NCI-H146 treated with DMSO at 0.1 percent for 48 hours (cell line): ENCODE measurements around the gene PPP1R1B.

Experiments
- DNase-seq: peaks from one replicate; lab custom pipeline; 2025; ENCODE audit not compliant: unreplicated experiment; lab: John Stamatoyannopoulos, UW

Gene PPP1R1B

DNA sequence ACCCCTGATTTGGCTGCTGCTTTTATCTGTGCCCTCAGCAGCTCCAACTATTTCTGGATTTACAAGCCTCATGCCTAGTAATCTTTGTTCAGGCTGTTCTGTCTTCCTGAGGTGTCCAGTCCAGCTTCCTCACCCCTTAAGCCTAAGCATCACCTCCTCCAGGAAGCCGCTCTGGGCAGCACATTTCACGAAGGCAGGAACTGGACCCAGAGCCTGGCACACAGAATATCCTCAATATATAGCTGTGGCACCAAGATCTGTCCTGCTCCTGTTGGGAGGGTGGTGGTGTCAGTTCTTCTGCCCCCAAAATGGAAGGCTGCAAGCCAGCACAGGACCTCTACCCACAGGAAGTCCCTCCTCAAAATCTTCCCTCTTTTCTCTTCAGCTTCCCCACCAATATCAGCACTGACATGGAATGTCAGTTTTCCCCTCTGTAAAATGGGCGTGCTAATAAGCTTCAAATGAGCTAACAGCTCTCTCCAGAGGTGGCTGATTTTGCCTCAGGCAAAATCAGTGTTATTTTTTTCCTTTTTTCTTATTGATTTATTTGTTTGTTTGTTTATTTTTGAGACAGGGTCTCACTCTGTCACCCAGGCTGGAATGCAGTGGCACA lies 12.1 kb upstream of the PPP1R1B start:
- no peak for DNase-seq

GRCh38 chr17:39615434-39615833 lies 11.3 kb upstream of the PPP1R1B start:
- no peak for DNase-seq

GRCh38 chr17:39617100-39617445 lies 9.7 kb upstream of the PPP1R1B start:
- DNase-seq, result no peak

- peak; percentile 50 for DNase-seq
These were observed 9.1 kb upstream of the PPP1R1B start for GRCh38 chr17:39617446-39618245.

- DNase-seq, result no peak
These were observed 8.4 kb upstream of the PPP1R1B start for GRCh38 chr17:39618246-39618913.

GRCh38 chr17:39618956-39619785 lies 7.6 kb upstream of the PPP1R1B start:
- DNase-seq, result peak; percentile 19

- DNase-seq, result no peak
These were observed 7.0 kb upstream of the PPP1R1B start for GRCh38 chr17:39619786-39620101.

DNA sequence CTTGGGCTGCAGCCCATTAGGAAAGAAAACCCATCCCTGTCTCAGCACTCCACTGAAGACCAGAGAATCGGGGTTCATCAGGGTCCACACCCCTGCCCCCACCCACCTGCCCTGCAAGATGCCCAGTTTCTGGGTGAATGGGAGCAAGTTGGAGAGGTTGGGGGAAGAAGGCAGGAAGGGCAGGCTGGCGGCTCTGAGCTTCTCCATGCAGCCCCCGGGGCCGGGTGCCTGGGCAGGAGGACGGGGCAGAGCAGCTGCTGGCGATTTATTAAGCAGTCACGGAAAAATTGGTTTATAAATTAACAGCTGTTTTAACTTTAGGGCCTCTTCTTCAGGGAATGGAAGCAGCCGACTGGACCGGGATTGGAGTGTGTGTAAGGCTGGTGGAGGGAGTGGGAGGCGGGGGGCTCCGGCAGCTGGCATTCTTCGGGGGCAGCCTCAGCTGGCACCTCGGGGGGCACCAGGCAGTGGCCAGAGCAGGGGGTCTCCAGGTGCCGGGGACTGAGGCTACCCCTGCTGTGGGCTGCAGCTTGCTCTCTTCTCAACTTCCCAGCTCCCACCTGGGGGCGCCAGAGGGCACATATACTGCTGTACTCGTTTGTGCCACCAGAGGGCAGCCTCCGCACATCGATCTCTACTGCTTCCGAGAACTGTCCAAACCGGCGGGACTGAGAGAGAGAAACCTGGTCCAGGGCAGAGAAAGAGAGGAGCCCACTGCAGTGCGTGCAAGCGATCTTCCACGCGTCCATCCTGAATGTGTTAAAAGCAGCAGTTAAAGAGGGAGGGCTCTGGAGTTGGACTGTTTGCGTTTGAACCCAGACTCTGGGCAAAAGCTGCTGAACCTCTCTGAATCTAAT lies 5.0 kb upstream of the PPP1R1B start:
- DNase-seq, result peak; percentile 76

GRCh38 chr17:39622380-39623006 lies 4.3 kb upstream of the PPP1R1B start:
- no peak for DNase-seq

DNA sequence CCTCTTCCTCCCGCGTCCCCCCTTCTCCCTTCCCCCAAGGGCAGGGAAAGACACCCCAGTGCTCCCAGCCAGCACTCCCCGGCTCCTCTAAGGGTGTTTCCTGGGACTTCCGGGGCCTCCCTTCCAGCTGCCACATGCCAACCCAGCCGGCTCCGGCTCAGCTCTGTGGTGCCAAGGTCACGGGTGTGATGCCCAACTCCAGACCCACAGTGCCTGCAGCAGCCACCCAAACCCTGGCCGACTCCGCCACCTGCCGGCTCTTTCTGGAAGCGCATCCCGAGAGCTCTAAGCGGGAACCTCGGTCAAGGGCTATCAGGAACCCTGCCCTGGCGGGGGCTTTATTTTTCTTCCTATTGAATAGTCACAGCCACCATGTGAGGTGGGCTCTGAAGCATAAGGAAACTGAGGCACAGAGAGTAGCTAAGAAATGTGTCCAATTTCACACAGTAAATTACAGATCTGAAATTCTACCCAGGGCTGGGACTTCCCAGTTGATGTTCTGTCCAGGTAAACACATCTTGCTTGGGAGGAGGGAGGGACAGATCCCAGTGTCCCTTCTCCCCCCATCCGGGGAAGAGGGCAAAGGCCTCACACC lies 3.3 kb upstream of the PPP1R1B start:
- DNase-seq, result peak; percentile 64

GRCh38 chr17:39624313-39624712 lies 2.4 kb upstream of the PPP1R1B start:
- no peak for DNase-seq

DNA sequence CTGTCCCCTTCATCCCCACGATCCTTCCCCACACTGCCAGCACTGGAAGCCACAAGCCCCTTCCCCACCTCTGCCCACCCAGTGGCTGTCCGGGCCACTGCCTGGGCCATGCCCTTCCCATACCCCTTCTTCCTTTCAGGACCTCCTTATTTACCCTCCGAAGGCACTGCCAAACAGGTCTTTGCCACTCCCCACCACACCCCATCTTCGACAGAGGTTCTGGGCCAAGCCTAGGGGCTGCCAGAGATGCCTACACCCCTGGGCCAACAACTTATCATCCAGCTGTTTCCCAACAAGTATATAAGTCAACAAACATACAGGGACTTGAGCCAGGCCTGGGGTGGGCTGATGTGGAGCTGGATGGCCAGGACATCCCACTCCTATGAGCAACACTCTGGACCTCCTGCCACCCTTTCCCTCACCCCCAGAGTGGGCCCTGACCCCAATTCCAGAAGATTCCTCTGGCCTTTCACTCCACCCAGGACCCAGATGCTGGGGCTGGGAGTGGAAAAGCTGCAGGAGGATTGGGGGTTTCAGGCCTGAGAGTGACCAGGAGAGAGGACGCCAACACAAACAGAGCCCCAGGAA lies 1.5 kb upstream of the PPP1R1B start:
- no peak for DNase-seq

GRCh38 chr17:39627047-39627711 lies 427 bp downstream of the PPP1R1B start:
- DNase-seq, result no peak

GRCh38 chr17:39627712-39628516 lies 1.2 kb downstream of the PPP1R1B start:
- peak; percentile 23 for DNase-seq

DNA sequence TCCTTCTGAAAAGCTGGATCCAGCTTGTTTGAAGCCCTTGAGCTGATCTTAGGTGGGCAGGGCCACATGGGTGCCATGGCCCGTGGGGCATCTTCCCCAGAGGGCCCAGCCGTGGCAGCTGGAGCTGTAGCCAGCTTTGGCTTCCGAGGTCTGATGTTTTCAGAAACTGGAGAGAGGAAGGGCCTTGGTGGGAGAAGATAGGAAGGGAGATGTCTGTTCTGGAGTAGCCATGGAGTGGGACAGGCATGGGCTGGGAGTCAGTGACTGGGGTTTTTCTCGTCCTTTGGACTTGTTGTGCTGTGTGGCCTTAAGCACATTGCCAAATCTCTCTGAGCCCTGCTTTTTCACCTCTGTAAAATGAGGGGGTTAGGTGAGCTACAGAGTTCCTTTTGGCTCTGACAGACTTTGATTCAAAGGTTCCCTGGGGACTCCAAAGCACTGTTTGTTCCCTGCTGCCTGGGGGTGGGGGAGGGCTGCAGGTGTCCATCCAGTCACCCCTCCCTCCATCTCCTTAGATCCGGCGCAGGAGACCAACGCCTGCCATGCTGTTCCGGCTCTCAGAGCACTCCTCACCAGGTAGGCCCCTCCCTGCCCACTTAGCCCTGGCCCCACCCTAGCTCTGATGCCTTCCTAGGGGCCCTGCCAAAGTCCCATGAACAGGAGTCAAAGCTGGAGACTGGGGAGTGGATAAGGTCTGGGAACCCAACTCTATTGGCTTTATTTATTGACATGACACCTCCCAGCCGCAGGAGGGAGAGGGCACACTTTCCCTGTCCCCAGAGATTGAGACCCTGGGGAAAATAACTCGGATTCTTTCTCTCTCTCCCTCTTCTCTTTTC lies 2.1 kb downstream of the PPP1R1B start:
- no peak for DNase-seq

- no peak for DNase-seq
These were observed 2.7 kb downstream of the PPP1R1B start for GRCh38 chr17:39629494-39629880.

DNA sequence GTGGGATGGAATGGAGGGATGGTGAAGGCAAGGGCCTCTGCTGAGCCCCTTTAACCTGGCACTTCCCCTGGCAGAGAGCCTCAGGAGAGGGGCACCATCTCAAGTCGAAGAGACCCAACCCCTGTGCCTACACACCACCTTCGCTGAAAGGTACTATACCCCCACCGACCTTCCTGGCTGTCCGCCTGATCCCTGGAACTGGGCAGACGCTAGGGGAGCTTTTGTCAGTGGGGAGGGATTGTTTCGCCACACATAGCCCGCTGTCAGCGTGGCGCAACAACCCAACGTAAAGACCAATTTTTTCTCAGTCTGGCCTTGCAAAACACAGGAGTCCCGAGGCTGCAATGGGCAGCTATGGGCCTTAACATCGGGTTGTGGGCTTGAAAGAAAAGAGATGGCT lies 3.1 kb downstream of the PPP1R1B start:
- DNase-seq, result no peak
